Mucosa of rectum (tissue), 2 donors: Measurements from ENCODE around the gene DIAPH3.

Experiments used
- H3K27ac ChIP-seq, 2 donors: one replicate each; pipeline ENCODE4 v1.7.0; 2013; ENCODE audit warnings: inconsistent platforms in 2 of 2, low read depth in 2 of 2, low read length in 2 of 2
- H3K27me3 ChIP-seq, 2 donors: one replicate each; pipeline ENCODE4 v1.7.0; 2013; ENCODE audit warnings: low read length in 2 of 2; ENCODE audit not compliant: control insufficient read depth in 2 of 2, insufficient read depth in 2 of 2
- H3K36me3 ChIP-seq, 2 donors: one replicate each; pipeline ENCODE4 v1.7.0; 2013; ENCODE audit warnings: low read length in 2 of 2; ENCODE audit not compliant: control insufficient read depth in 2 of 2, insufficient read depth in 2 of 2
- H3K4me1 ChIP-seq, 2 donors: one replicate each; pipeline ENCODE4 v1.7.0; 2013; ENCODE audit warnings: low read length in 2 of 2, mild to moderate bottlenecking in 1 of 2; ENCODE audit not compliant: control insufficient read depth in 2 of 2, insufficient read depth in 2 of 2
- H3K4me3 ChIP-seq, 2 donors: one replicate each; pipeline ENCODE4 v1.7.0; 2013; ENCODE audit warnings: low read length in 2 of 2
- H3K9ac ChIP-seq, 2 donors: one replicate each; pipeline ENCODE4 v1.7.0; 2013; ENCODE audit warnings: low read length in 2 of 2, low read depth in 1 of 2, mild to moderate bottlenecking in 1 of 2
- H3K9me3 ChIP-seq, 2 donors: one replicate each; pipeline ENCODE4 v1.7.0; 2013; ENCODE audit warnings: low read length in 2 of 2; ENCODE audit not compliant: control insufficient read depth in 2 of 2
- donor health status: healthy.
- donor health status: Normal muscosa, but diverticular disease.

Gene DIAPH3

GRCh38 chr13:60152904-60153303, 10.8 kb downstream of the DIAPH3 start:
- Histone ChIP-seq H3K27ac (no peak overlapping the region), H3K36me3 (no peaks in the 10 kb centered on the region), H3K27me3 (no peaks in the 10 kb centered on the region), H3K9ac (no peak overlapping the region), H3K4me1 (no peaks in the 10 kb centered on the region), H3K9me3 (no peaks in the 10 kb centered on the region), H3K4me3 (no peak overlapping the region)

DNA sequence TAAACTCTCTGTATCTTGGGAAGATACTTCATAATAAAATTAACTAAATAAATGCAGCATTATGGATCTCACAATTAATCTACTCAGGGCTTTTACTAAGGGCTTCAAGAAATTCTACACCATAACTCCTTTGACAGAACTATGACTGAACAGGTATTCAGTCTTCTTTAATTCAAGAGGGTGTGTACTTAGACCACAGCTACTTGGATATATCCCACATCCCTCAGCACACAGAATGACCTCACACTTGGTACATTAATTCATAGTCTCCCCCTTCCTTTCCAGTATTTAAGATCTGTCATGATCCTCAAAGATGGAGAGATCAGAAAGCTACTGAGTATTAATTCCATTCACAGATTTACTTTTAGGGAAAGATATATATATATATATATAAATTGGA, 11.6 kb downstream of the DIAPH3 start:
- no peak overlapping the region for H3K27ac ChIP-seq
- H3K9me3 ChIP-seq, result no peaks in the 10 kb centered on the region

GRCh38 chr13:60150538-60150937, 13.2 kb downstream of the DIAPH3 start:
- Histone ChIP-seq H3K4me3 (no peak overlapping the region), H3K36me3 (no peaks in the 10 kb centered on the region), H3K4me1 (no peaks in the 10 kb centered on the region), H3K27ac (no peak overlapping the region), H3K9me3 (no peaks in the 10 kb centered on the region), H3K27me3 (no peaks in the 10 kb centered on the region), H3K9ac (no peak overlapping the region)

More for the DNA sequence above, 11.6 kb downstream of the DIAPH3 start:
- Histone ChIP-seq H3K4me3 (no peak overlapping the region), H3K27me3 (no peaks in the 10 kb centered on the region), H3K4me1 (no peaks in the 10 kb centered on the region), H3K9ac (no peak overlapping the region), H3K36me3 (no peaks in the 10 kb centered on the region)

- Histone ChIP-seq H3K9me3 (no peaks in the 10 kb centered on the region), H3K27me3 (no peaks in the 10 kb centered on the region), H3K36me3 (no peaks in the 10 kb centered on the region), H3K9ac (no peak overlapping the region), H3K27ac (no peak overlapping the region), H3K4me3 (no peak overlapping the region), H3K4me1 (no peaks in the 10 kb centered on the region)
These were observed 14.8 kb downstream of the DIAPH3 start for GRCh38 chr13:60148918-60149317.

- no peaks in the 10 kb centered on the region for H3K4me1 ChIP-seq
These were observed 16.4 kb downstream of the DIAPH3 start for GRCh38 chr13:60147361-60147760.

GRCh38 chr13:60146471-60146870, 17.3 kb downstream of the DIAPH3 start:
- Histone ChIP-seq H3K9ac (no peak overlapping the region), H3K4me3 (no peak overlapping the region), H3K4me1 (no peaks in the 10 kb centered on the region), H3K27ac (no peak overlapping the region), H3K27me3 (no peaks in the 10 kb centered on the region), H3K36me3 (no peaks in the 10 kb centered on the region), H3K9me3 (no peaks in the 10 kb centered on the region)

More at GRCh38 chr13:60147361-60147760, 16.4 kb downstream of the DIAPH3 start:
- H3K27me3 ChIP-seq, result no peaks in the 10 kb centered on the region
- no peak overlapping the region for H3K27ac ChIP-seq
- no peak overlapping the region for H3K4me3 ChIP-seq
- no peak overlapping the region for H3K9ac ChIP-seq
- H3K36me3 ChIP-seq, result no peaks in the 10 kb centered on the region
- no peaks in the 10 kb centered on the region for H3K9me3 ChIP-seq

DNA sequence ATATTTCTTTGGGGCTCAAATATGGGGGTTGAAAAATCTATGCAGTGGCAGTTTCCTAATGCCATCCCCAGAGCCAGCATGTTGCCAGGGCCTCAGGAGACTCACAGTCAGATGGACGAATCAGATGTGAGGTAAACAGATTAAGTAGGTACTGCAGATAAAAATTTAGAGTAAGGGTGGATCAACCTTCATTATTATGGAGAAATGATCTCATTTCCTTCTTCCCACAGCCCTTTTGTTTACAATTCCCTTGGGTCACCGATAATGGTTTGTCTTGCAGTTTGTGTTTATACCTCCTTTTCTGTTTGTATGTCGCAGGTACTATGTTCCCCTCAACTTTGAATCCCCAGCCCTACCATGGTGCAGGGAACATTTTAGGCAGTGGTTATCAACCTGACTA, 20.0 kb downstream of the DIAPH3 start:
- Histone ChIP-seq H3K9ac (no peak overlapping the region), H3K4me3 (no peak overlapping the region), H3K4me1 (no peaks in the 10 kb centered on the region)

GRCh38 chr13:60139272-60139671, 24.5 kb downstream of the DIAPH3 start:
- Histone ChIP-seq H3K27ac (no peak overlapping the region), H3K4me3 (no peak overlapping the region), H3K27me3 (no peaks in the 10 kb centered on the region), H3K4me1 (no peaks in the 10 kb centered on the region), H3K9me3 (no peaks in the 10 kb centered on the region), H3K9ac (no peak overlapping the region), H3K36me3 (no peaks in the 10 kb centered on the region)

More for the DNA sequence above, 20.0 kb downstream of the DIAPH3 start:
- H3K36me3 ChIP-seq, result no peaks in the 10 kb centered on the region
- H3K9me3 ChIP-seq, result no peaks in the 10 kb centered on the region
- H3K27me3 ChIP-seq, result no peaks in the 10 kb centered on the region
- H3K27ac ChIP-seq, result no peak overlapping the region

GRCh38 chr13:60138674-60139073, 25.1 kb downstream of the DIAPH3 start:
- H3K9ac ChIP-seq, result no peak overlapping the region
- no peak overlapping the region for H3K27ac ChIP-seq
- H3K4me3 ChIP-seq, result no peak overlapping the region
- no peaks in the 10 kb centered on the region for H3K4me1 ChIP-seq
- H3K36me3 ChIP-seq, result no peaks in the 10 kb centered on the region
- no peaks in the 10 kb centered on the region for H3K9me3 ChIP-seq
- H3K27me3 ChIP-seq, result no peaks in the 10 kb centered on the region

GRCh38 chr13:60137911-60138560, 25.7 kb downstream of the DIAPH3 start:
- no peaks in the 10 kb centered on the region for H3K27me3 ChIP-seq
- no peak overlapping the region for H3K9ac ChIP-seq
- H3K9me3 ChIP-seq, result no peaks in the 10 kb centered on the region
- no peaks in the 10 kb centered on the region for H3K36me3 ChIP-seq
- no peaks in the 10 kb centered on the region for H3K4me1 ChIP-seq
- H3K27ac ChIP-seq, result no peak overlapping the region
- H3K4me3 ChIP-seq, result no peak overlapping the region

DNA sequence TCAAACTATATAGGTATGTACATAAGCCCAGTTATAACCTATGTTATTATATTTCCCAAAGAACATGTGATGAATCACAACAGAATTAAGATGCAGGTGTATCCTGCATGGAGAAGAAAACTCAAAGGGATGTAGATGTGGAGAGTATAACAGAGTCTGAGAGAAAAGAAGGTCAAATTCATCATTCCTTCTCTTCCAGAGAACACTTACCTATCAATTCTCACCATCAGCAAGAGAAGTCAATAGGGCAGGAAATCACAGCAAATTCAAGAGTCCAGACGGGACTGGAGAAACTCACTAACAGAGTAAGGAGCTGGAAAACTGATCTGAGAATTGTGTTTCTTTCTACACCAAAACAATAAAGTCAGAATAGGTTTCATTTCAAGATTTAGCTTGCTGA, 28.4 kb downstream of the DIAPH3 start:
- Histone ChIP-seq H3K27ac (no peak overlapping the region), H3K27me3 (no peaks in the 10 kb centered on the region), H3K9ac (no peak overlapping the region), H3K9me3 (no peaks in the 10 kb centered on the region), H3K36me3 (no peaks in the 10 kb centered on the region), H3K4me3 (no peak overlapping the region), H3K4me1 (no peaks in the 10 kb centered on the region)
